ENCODE results near the gene SFXN3. TPM values are rescaled to one million over a fixed set of nuclear protein-coding genes. Genes with fewer than 3 reads are reported as not detected.

SFXN3 gene
- total and polyA plus RNA-seq, 2 of the 13 experiments (the other 11 are each of a cell fraction or from before 2014, with no cell fraction given): 16.8 to 71.5 TPM

GRCh38 chr10:101066146-101066895, 35.3 kb downstream of the SFXN3 start (continued):
- no peak for TF ChIP-seq NPAS2 (CRISPR knock-in tag; IDR thresholded peaks at IDR 0.05; ENCODE audit: borderline replicate concordance)
- TF ChIP-seq CHCHD3 (CRISPR knock-in tag; IDR thresholded peaks at IDR 0.05): 0 out of 2 replicates have a peak, but pooled peaks have one; percentile 25
- TF ChIP-seq ZFP1 (CRISPR knock-in tag; IDR thresholded peaks at IDR 0.05): peak; percentile 88
- TF ChIP-seq PLRG1 (conservative IDR thresholded peaks at IDR 0.05): no peak
- TF ChIP-seq SRF (IDR thresholded peaks at IDR 0.05; ENCODE audit: low read depth, low read length): no peak
- peak; percentile 67 for TF ChIP-seq RXRA (CRISPR knock-in tag; IDR thresholded peaks at IDR 0.05)
- 0 out of 2 replicates have a peak, but pooled peaks have one; percentile 63 for TF ChIP-seq CSRNP1 (CRISPR knock-in tag; IDR thresholded peaks at IDR 0.05)
- TF ChIP-seq SALL1 (CRISPR knock-in tag; IDR thresholded peaks at IDR 0.05): peak; percentile 77
- TF ChIP-seq SIN3A (IDR thresholded peaks at IDR 0.05; ENCODE audit: borderline replicate concordance, low read depth, low read length): peak; percentile 62; the same call in 1 of the 2 replicates
- 0 out of 2 replicates have a peak, but pooled peaks have one; percentile 21 for TF ChIP-seq ZNF317 (CRISPR knock-in tag; IDR thresholded peaks at IDR 0.05)
- no peak for TF ChIP-seq PPARG (CRISPR knock-in tag; conservative IDR thresholded peaks at IDR 0.05)
- TF ChIP-seq HNF1A (IDR thresholded peaks at IDR 0.05; ENCODE audit: low read depth): 0 out of 2 replicates have a peak, but pooled peaks have one; percentile 17
- TF ChIP-seq HNF1A (CRISPR knock-in tag; IDR thresholded peaks at IDR 0.05; ENCODE audit: borderline replicate concordance): 0 out of 2 replicates have a peak, but pooled peaks have one; percentile 60
- no peak; the same call in none of the 2 replicates for TF ChIP-seq HMGXB3 (CRISPR knock-in tag; IDR thresholded peaks at IDR 0.05; ENCODE audit: borderline replicate concordance)
- 0 out of 2 replicates have a peak, but pooled peaks have one; percentile 82 for TF ChIP-seq BRCA1 (CRISPR knock-in tag; IDR thresholded peaks at IDR 0.05)
- TF ChIP-seq PTBP1 (IDR thresholded peaks at IDR 0.05; ENCODE audit: low read depth, low read length, poor library complexity, severe bottlenecking): peak; percentile 58
- TF ChIP-seq, protein P1, sequence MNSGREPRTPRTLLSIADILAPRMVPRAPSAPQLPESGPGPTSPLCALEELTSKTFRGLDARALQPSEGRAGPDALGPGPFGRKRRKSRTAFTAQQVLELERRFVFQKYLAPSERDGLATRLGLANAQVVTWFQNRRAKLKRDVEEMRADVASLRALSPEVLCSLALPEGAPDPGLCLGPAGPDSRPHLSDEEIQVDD (CRISPR knock-in tag; IDR thresholded peaks at IDR 0.05; ENCODE audit: borderline replicate concordance): no peak
- TF ChIP-seq ZBTB42 (CRISPR knock-in tag; IDR thresholded peaks at IDR 0.05): no peak
- TF ChIP-seq RFX1 (IDR thresholded peaks at IDR 0.05): no peak
- TF ChIP-seq PHF8 (CRISPR knock-in tag; IDR thresholded peaks at IDR 0.05): peak; percentile 28; the same call in 1 of the 2 replicates
